GM19438 (cell line): ENCODE results near the gene TNXB.
"Not testable (repeated sequence)": the region's sequence is repeated elsewhere in the genome, so short reads cannot be mapped to it uniquely, and the experiment has no call there.

Source experiments
- ATAC-seq: cut with Tn5 transposase; IDR thresholded peaks from one replicate; pipeline ENCODE4 v1.9.1; 2021; ENCODE audit warnings: low read depth; ENCODE audit not compliant: unreplicated experiment

TNXB gene

DNA sequence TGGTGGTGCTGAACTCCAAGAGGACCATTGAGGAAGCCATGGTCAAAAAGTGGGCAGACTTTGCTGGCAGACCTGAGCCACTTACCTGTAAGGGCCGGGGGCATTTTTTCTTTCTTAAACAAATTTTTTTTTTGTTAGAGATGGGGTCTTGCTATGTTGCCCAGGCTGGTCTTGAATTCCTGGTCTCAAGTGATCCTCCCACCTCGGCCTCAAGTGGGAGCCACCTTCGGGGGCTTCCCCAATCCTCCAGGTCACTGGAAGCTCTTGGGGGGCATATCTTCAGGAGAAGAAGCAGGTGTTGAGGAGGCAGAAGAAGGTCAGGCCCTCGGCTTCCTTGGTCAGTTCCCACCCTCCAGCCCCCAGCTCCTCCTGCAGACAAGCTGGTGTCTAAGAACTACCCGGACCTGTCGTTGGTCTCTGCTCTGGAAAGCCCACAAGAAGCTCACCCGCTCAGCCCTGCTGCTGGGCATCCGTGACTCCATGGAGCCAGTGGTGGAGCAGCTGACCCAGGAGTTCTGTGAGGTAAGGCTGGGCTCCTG, 103.1 kb downstream of the TNXB start:
- ATAC-seq = not testable (repeated sequence)

DNA sequence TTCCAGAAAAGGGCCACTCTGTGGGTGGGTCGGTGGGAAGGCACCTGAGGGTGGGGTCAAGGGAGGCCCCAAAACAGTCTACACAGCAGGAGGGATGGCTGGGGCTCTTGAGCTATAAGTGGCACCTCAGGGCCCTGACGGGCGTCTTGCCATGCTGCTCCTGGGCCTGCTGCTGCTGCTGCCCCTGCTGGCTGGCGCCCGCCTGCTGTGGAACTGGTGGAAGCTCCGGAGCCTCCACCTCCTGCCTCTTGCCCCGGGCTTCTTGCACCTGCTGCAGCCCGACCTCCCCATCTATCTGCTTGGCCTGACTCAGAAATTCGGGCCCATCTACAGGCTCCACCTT, 103.6 kb downstream of the TNXB start:
- ATAC-seq = not testable (repeated sequence)

DNA sequence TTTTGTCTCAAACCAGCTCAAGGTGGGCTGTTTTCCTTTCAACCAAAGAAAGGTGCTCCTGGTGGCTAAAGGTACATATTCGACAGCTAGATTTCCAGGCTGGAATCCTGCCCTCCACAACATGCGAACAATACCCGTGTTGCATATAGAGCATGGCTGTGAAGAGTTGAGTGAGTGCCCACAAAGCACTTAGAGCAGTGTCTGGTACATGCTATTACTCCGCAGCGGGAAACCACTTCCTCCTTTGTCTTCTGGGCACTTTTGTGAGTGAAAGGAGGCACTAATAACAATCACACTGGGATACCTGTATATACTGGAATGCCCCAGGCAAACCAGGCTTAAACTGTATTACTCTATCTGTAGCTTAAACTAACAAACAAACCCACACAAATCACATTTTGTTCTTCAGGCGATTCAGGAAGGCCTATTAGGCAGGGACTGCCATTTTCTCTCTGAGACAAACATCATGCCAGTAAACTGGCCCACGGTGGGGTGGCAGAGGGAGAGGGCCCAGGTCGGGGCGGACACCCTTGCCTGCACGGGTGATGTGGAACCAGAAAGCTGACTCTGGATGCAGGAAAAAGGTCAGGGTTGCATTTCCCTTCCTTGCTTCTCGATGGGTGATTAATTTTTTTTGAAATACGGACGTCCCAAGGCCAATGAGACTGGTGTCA, 104.1 kb downstream of the TNXB start:
- not testable (repeated sequence) for ATAC-seq

DNA sequence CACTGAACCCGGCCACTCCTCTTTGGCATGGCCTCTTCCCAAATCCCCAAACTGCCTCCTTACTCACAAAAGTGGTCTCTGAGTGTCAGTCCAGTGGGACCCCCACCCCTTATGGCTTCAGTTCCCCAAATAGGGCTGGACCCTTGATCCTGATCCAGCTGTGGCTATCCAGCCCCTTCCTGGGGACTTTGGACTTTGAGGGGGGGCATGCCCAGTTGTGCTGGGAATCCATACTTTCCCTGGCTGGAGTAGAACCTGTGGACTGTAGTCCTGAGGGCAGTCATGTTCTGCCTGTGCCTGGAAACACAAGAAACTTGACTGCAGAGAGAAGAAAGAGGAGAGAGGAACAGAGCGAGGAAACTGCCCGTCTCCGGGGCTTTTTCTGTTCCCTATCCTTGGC, 104.7 kb downstream of the TNXB start:
- ATAC-seq = not testable (repeated sequence)

DNA sequence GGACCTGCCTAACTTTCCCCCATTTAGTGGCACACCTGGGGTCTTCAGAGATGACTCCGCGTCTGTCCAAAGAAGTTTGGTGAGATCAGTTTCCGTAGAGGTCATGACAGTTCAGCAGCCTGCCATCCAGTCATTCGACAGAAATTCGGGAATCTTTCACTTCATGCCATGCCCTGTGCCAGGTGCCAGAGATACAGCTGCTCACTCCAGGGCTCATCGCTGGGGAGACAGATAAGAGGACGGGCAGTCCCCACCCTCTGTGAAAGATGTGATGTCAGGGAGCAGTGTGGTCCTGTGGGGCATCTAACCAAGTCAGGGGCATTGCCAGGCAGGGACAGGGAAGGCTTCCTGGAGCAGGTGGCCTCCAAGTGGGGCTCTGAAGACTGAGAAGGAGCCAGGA, 105.8 kb downstream of the TNXB start:
- not testable (repeated sequence) for ATAC-seq

DNA sequence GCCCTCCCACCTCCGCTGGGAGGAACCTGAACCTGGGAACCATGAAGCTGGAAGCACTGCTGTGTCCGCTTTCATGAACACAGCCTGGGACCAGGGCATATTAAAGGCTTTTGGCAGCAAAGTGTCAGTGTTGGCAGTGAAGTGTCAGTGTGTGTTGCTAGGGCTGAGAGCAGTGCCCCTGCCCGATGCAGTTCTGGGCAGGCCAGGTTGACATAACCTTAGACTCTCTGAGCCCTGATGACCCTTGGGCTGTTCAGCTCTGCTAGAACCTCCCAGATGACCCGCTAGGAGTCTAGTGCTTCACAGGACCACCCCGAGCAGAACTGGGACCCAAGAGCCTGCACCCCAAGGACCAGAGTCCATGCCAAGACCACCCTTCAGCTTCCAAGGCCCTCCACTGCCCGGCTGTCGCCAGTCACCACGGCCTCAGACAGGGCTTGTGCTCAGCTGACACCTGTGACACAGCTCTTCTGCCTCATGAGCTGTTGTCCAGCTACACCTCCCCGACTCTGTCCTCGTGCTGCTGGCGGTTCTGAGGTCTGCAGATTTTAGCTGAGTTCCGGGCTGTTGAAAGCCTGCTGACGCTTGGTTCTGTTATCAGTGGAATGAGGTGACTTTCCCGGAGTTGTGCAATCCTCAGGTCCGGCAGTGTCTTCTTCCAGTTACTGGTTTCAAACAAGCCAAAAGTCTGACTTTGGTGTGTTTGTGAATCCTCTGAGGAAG, 106.4 kb downstream of the TNXB start:
- not testable (repeated sequence) for ATAC-seq

DNA sequence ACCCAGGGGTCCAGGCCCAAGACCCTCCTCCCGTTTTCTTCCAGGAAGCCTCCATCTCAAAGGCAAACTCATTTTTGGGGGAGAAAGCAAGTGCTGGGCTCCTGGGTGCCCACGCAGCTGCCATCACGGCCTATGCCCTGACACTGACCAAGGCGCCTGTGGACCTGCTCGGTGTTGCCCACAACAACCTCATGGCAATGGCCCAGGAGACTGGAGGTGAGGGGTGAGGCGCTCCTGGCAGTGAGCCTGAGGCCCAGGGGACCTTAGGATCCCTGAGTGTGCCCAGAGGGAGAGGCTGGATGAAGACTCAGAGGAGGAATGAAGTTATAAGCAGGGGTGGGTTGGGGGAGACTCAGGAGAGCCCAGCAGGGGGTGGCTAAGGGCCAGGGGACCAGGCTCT, 112.8 kb downstream of the TNXB start:
- ATAC-seq = not testable (repeated sequence)

DNA sequence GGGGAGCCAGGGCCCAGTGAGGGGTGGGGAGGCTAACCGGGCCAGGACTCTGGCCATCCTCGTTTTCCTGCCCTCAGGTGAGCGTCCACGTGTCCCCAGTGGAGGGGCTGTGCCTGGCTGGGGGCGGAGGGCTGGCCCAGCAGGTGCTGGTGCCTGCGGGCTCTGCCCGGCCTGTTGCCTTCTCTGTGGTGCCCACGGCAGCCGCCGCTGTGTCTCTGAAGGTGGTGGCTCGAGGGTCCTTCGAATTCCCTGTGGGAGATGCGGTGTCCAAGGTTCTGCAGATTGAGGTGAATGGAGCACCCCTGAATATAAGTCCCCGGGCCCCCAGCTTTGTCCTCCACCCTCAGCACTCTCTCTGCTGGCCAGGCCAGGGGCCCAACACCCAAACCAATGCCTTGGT, 114.7 kb downstream of the TNXB start:
- not testable (repeated sequence) for ATAC-seq
